H4 (cell line): ENCODE data around the gene VGLL1. TPM values are rescaled to one million over a fixed set of nuclear protein-coding genes. Genes with fewer than 3 reads are reported as not detected.

Experiments used
- DNase-seq: peaks from one replicate; pipeline ENCODE4 v3.0.0-alpha.2; 2015; ENCODE audit warnings: low spot score
- total RNA-seq: library from RNA; depleted of rRNA; stranded (reverse); fragments of >200 nt; shearing (Covaris generic); gene quantifications from 2 replicates; pipeline ENCODE4 v1.2.3, GENCODE V29; 2014; rRNA removed

VGLL1 gene, protein sequence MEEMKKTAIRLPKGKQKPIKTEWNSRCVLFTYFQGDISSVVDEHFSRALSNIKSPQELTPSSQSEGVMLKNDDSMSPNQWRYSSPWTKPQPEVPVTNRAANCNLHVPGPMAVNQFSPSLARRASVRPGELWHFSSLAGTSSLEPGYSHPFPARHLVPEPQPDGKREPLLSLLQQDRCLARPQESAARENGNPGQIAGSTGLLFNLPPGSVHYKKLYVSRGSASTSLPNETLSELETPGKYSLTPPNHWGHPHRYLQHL
- total RNA-seq, result not detected in 2 replicates

GRCh38 chrX:136531951-136532350 is at the start of gene VGLL1:
Gene VGLL1, plus strand, starts transcription at chrX:136532215. Its CDS starts 3,806 bp downstream, at chrX:136536021.
- DNase-seq, result no peak

- no peak for DNase-seq
Measured at GRCh38 chrX:136487647-136488046, 44.4 kb upstream of the VGLL1 start, which contains the start of gene BRS3. Gene BRS3, plus strand, starts transcription at chrX:136487947. Its CDS starts 168 bp downstream, at chrX:136488115.

GRCh38 chrX:136488706-136489105 is 43.3 kb upstream of the VGLL1 start:
- no peak for DNase-seq

DNA sequence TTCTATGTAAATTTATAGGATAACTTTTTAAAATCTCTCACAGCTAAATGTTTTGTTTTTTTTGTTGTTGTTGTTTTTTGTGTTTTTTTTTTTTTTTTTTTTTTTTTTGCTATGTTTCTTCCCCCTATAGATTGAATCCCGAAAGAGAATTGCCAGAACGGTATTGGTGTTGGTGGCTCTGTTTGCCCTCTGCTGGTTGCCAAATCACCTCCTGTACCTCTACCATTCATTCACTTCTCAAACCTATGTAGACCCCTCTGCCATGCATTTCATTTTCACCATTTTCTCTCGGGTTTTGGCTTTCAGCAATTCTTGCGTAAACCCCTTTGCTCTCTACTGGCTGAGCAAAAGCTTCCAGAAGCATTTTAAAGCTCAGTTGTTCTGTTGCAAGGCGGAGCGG is 40.2 kb upstream of the VGLL1 start:
- no peak for DNase-seq

GRCh38 chrX:136493011-136493410 is 39.0 kb upstream of the VGLL1 start:
- DNase-seq, result no peak

DNA sequence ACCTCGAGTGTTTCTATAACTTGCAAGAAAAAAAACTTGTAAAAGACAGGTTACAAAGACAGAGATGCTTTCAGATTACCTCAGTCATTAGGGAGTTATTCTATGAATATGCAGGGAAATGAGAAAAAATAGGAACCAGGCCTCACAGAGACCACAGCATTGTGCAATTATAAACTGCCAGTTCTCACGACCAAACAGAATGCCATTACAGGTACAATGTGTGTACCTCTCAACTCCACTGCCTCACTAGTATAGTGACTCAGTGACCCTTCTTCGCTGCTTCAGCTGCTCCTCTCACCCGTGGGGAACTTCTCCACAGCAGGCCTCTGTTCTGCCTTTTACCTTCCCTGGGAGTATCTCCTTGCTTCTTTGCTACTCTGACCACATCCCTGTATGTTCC is 37.0 kb upstream of the VGLL1 start:
- DNase-seq, result no peak

DNA sequence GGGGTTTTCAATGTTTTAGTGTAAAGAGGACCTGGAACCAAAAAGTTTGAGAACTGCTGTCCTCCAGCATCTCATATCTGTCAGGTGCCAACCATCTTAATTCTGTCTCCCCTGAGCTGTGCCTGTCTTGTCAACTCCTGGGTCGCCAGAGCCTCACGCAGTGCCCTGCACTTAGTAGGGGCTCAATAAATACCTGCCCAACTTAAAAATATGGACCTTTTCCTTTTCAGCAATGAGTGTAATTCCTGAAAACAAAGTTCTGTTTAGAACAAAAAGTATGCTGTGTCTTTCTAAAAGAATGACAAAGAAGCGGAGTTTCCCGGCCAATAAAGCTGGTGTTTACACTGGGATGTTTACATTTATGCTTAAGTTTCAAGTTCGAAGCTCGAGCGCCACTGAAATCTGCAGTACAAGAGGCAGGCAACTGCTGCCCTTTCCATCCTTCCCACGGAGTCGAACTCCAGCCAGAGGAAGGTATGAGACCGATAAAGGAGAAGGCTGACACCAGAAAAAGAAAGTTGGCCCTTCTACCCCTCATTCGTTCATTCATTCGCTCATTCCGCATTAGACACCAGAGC is 35.7 kb upstream of the VGLL1 start:
- no peak for DNase-seq

DNA sequence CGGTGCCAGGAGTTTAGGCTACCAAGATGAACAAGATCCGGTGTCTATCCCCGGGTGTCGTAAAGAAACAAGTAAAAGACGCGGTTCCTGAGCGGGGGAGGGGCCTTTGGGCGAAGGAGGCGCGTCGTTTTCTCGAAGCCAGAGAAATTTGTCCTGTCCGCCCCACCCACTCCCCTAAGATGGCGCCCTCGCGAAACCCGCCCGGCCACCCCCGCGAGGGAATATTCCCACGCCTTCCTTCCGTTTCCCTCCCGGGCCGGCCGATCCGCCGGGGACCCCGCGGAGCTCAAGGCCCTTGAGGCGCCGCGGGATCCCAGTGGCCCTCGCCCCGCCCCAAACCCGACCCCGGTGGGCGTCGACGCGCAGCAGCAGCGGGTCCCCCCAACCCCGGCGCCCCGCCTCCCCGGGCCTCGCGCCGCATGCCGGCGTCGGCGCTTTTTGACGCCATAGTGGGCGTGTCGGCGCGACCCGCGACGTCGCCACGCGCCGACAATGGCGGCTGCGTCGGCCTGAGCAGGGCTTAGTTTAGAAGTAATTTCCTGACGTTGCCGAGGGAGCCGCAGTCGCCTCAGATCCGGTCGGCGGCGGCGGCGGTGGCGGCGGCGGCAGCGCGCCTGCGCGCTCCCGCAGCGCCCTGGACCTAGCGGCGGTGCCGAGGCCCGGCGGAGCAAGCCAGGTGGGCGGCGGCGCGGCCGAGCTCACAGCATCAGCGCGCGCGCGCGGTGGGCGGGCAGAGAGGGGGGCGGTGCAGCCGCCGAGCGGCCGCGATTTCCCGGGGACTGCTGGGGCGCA is 35.1 kb upstream of the VGLL1 start:
- DNase-seq, result peak; percentile 80

- DNase-seq, result no peak
Measured at GRCh38 chrX:136497556-136498052, 34.4 kb upstream of the VGLL1 start, which contains the start of gene HTATSF1. Gene HTATSF1, plus strand, starts transcription at chrX:136497592. Its CDS starts 93 bp downstream, at chrX:136497685.

DNA sequence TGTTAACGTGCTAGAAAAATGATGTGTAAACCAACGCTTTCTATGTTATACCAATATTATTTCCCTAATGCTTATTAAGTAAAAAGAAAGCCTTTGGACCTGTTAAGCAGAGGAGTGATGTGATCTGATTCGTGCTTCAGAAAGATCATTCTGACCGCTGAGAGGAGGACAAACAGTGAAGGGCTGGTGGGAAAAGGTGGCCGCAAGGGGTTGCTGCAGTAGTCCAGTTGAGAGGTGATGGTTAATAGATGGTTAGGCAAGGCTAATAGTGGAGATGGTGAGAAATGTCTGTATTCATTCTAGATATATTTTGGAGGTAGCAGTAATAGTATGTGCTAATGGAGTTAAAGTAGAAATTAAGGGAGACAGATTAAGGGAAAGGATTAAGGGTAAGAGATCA is 12.9 kb upstream of the VGLL1 start:
- no peak for DNase-seq

DNA sequence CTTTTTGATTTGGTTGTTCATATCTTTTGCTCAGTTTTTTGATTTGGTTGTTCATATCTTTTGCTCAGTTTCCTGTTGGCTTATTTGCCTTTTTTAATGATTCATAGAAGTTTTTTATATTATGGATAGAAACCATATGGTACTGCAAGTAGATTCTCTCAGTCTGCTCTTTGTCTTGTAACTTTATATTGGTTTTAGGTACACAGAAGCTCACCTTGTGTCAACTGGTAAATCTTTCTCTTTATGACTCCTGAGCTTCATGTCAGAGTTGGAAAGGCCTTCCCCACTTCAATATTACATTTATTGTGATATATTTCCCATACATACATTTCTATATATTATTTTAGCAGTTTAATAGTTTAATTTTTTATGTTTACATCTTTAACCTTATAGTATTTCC is 8.2 kb upstream of the VGLL1 start:
- DNase-seq, result no peak

DNA sequence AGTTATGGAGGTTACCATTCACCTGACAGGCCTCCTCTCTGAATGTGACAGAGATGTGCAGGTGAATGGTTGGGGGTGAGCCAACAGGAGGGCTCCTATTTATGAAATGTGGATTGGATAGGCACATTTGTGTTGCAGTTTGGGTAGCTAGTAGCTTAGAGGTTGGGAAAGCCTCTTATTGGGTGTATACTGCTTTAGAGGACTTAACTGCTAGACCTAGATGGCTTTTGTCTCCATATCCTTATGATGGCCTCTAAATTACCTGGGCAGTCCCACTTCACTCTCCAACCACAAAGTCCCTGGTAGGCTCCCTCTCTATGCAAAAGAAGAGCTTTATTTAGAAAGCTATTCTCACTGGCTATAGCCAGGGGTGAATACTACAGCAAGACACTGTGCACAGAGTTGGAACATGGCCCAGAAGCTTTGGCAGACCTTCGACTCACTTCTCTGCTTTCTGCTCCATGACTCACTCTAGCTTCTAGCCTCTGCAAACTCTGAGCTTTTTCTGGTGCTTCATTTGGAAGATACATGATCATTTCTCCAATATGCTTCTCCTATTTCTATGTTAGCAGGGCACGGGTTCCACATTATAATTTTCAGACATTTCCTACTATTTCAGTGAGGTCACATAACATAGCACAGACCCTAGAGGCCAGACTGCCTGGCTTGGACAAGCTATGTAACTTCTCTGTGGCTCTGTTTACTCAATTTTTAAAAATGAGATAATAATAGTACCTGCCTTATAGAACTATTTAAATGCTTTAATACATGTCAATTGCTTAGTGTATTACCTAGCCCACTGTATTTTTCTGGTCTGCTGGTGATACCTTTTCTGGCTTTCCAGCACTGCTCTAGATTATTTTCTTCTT is 6.0 kb upstream of the VGLL1 start:
- DNase-seq, result peak; percentile 85

GRCh38 chrX:136528645-136529315 is 3.2 kb upstream of the VGLL1 start:
- DNase-seq, result peak; percentile 30

GRCh38 chrX:136529795-136530194 is 2.2 kb upstream of the VGLL1 start:
- DNase-seq, result no peak

GRCh38 chrX:136534131-136534530 is 2.1 kb downstream of the VGLL1 start:
- no peak for DNase-seq

DNA sequence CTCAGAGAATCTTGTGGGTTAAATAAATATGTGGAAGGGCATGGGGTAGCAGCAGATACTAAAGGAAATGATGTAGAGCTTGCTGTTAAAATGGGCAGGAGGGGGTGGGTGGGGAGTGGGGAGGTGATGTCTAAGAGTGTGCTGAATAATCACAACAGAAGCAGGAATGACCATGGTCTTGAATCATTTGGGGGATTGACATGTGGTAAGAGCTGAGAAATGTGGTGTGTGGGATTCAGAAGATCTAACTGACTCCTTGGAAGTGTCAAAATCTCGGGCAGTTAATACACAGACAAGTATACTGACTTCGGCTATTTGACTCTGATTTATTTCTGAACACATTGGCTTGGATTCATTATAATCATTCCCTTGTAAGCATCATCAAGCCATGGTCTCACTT is 6.8 kb downstream of the VGLL1 start:
- DNase-seq, result no peak

- DNase-seq, result no peak
Measured at GRCh38 chrX:136540226-136540625, 8.2 kb downstream of the VGLL1 start.

DNA sequence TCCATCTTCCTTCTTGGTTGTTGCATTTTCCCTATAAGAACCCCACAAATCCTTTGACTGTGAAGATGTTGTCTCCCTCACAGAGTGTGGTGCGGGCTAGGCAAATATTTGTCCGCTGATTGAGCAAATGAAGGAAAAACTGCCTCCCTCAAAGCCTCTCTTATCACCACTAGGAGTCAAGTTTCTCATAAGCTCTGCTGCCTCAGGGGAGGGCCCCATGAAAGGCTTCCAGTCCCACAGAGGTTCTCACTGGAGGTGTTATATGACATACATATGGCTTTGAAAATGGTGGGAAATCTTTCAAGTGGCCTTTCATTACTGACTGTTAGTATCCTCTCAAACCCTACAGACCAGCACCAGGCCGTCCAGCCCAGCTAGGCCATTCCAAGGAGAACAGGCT is 9.3 kb downstream of the VGLL1 start:
- DNase-seq, result peak; percentile 3

- no peak for DNase-seq
Measured at GRCh38 chrX:136542281-136542680, 10.3 kb downstream of the VGLL1 start.

GRCh38 chrX:136546371-136546781 is 14.4 kb downstream of the VGLL1 start:
- DNase-seq, result no peak

DNA sequence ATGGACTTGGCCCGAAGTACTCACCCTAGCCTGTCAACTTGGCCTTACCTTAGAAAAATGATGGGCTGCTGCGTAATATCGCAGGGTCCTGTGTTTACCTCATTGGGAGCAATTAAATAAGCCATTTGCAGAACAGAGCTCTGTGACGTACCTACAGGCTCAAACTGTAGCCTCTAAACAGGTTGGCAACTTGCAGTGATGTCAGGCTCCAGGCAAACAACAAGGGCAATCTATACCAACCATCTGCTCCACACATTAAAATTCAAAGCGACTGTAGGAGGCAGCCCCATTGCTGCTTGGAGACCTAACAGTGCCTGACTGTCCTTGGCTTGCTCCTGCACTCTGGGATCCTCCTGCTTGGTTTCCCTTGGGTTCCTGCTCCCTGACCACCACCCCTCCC is 17.2 kb downstream of the VGLL1 start:
- DNase-seq, result no peak
